Neuronal stem cell (in vitro differentiated cells): Measurements from ENCODE around the gene SKA3.
"Not testable (repeated sequence)": the region's sequence is repeated elsewhere in the genome, so short reads cannot be mapped to it uniquely, and the experiment has no call there.

Source experiments
- DNase-seq: peaks from one replicate; pipeline ENCODE4 v3.0.0-alpha.2; 2013; ENCODE audit warnings: low spot score
- H2AFZ ChIP-seq: one replicate; pipeline ENCODE4 v1.6.1; 2013; ENCODE audit warnings: mild to moderate bottlenecking, low read length, inconsistent platforms
- H2AK5ac ChIP-seq: 2 replicates; pipeline ENCODE4 v1.6.1; 2013; ENCODE audit warnings: low read depth, mild to moderate bottlenecking, inconsistent platforms, low read length, moderate library complexity, mixed read lengths
- H2BK120ac ChIP-seq: 2 replicates; pipeline ENCODE4 v1.6.1; 2013; ENCODE audit warnings: low read depth, mild to moderate bottlenecking, inconsistent platforms, low read length, moderate library complexity, mixed read lengths
- H2BK12ac ChIP-seq: one replicate; pipeline ENCODE4 v1.6.1; 2013; ENCODE audit warnings: low read length, inconsistent platforms
- H2BK15ac ChIP-seq: 2 replicates; pipeline ENCODE4 v1.6.1; 2013; ENCODE audit warnings: mild to moderate bottlenecking, low read length, inconsistent platforms, mixed read lengths
- H2BK5ac ChIP-seq: one replicate; pipeline ENCODE4 v1.6.1; 2013; ENCODE audit warnings: inconsistent platforms, mild to moderate bottlenecking, low read length, moderate library complexity
- H3K14ac ChIP-seq: one replicate; pipeline ENCODE4 v1.6.1; 2013; ENCODE audit warnings: low read length, inconsistent platforms
- H3K18ac ChIP-seq: 2 replicates; pipeline ENCODE4 v1.6.1; 2013; ENCODE audit warnings: low read length, inconsistent platforms
- H3K23ac ChIP-seq: 2 replicates; pipeline ENCODE4 v1.6.1; 2013; ENCODE audit warnings: low read depth, mild to moderate bottlenecking, mixed read lengths, low read length, inconsistent platforms; ENCODE audit not compliant: poor library complexity
- H3K27ac ChIP-seq: replicated peaks from 3 replicates; pipeline ENCODE4 v1.5.1; 2013; ENCODE audit warnings: low read length, inconsistent platforms
- H3K27me3 ChIP-seq, 3 experiments: 2 replicates each; pipeline ENCODE4 v1.6.1; 2013; ENCODE audit warnings: low read length in 3 of 3, mild to moderate bottlenecking in 2 of 3, inconsistent platforms in 1 of 3, low read depth in 1 of 3, mixed read lengths in 1 of 3, moderate library complexity in 1 of 3; ENCODE audit not compliant: control insufficient read depth in 3 of 3, insufficient read depth in 3 of 3
- H3K36me3 ChIP-seq, 2 donors: replicated peaks in 1 of 2; 2 replicates each; pipeline ENCODE4 v1.6.1; 2013; ENCODE audit warnings: low read length in 2 of 2; ENCODE audit not compliant: control insufficient read depth in 2 of 2, insufficient read depth in 2 of 2
- H3K4ac ChIP-seq: 2 replicates; pipeline ENCODE4 v1.6.1; 2013; ENCODE audit warnings: inconsistent platforms, mild to moderate bottlenecking, low read length, moderate library complexity
- H3K4me1 ChIP-seq, 2 donors: 1 replicate in 1 of 2; 2 replicates in 1 of 2; pipeline ENCODE4 v1.6.1; 2013; ENCODE audit warnings: low read length in 2 of 2, low read depth in 1 of 2; ENCODE audit not compliant: control insufficient read depth in 2 of 2, insufficient read depth in 1 of 2
- H3K4me2 ChIP-seq: one replicate; pipeline ENCODE4 v1.6.1; 2013; ENCODE audit warnings: mild to moderate bottlenecking, low read length, inconsistent platforms; ENCODE audit not compliant: insufficient read depth, poor library complexity, severe bottlenecking
- H3K4me3 ChIP-seq, 2 donors: 2 replicates each; pipeline ENCODE4 v1.5.1; 2013; ENCODE audit warnings: low read length in 2 of 2, mild to moderate bottlenecking in 2 of 2, inconsistent platforms in 1 of 2, moderate library complexity in 1 of 2
- H3K79me1 ChIP-seq: one replicate; pipeline ENCODE4 v1.6.1; 2013; ENCODE audit warnings: low read depth, mild to moderate bottlenecking, inconsistent platforms, low read length, moderate library complexity
- H3K9ac ChIP-seq: one replicate; pipeline ENCODE4 v1.6.1; 2013; ENCODE audit warnings: mild to moderate bottlenecking, low read depth, low read length, inconsistent platforms; ENCODE audit not compliant: poor library complexity
- H3K9me3 ChIP-seq, 2 donors: replicated peaks in 1 of 2; 2 replicates each; pipeline versions ENCODE3 to v1.6.1; 2013; ENCODE audit warnings: low read length in 2 of 2, mild to moderate bottlenecking in 2 of 2, inconsistent platforms in 1 of 2, low read depth in 1 of 2, mixed read lengths in 1 of 2, moderate library complexity in 1 of 2; ENCODE audit not compliant: control insufficient read depth in 2 of 2, insufficient read depth in 1 of 2
- H4K8ac ChIP-seq: one replicate; pipeline ENCODE4 v1.6.1; 2013; ENCODE audit warnings: low read depth, mild to moderate bottlenecking, inconsistent platforms, low read length, moderate library complexity
- H4K91ac ChIP-seq: one replicate; pipeline ENCODE4 v1.6.1; 2013; ENCODE audit warnings: low read length, low read depth, mild to moderate bottlenecking, inconsistent platforms; ENCODE audit not compliant: poor library complexity
- WGBS, 2 donors: extraction: QIAGEN DNeasy Blood & Tissue Kit; methylation state at CpG; one replicate each; pipeline ENCODE4 v1.1.7; 2013; ENCODE audit warnings: missing lambda C conversion rate in 2 of 2, mixed read lengths in 1 of 2; ENCODE audit not compliant: insufficient read length in 2 of 2, insufficient replicate concordance in 1 of 2; ENCODE audit errors: extremely low coverage in 2 of 2; 5-methylcytosine and 5-hydroxymethylcytosine counted together

Gene SKA3

DNA sequence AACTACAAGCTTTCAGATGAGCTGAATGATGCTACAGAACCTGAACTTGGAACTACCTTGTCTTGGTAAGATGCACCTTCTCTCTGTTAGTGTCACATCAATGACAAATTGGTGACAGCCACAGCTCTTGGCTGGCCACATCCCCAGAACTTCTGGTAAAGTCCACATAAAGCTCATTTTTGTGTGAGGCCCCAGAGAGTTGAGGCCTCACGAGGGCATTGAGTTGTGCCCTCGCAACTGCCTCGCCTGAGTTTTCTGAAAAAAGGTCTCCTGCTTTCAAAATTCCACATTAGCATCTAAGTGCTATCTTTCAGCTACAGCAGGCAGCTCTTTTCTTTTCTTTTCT is 42.7 kb upstream of the SKA3 start:
- no peak overlapping the region for H3K4me2 ChIP-seq
- no peak overlapping the region for H3K23ac ChIP-seq
- H3K36me3 ChIP-seq, result no peaks in the 10 kb centered on the region
- H3K9ac ChIP-seq, result no peak overlapping the region
- no peak overlapping the region for H4K91ac ChIP-seq
- H2AK5ac ChIP-seq, result no peak overlapping the region
- H3K27ac ChIP-seq, result no peak overlapping the region
- H2BK5ac ChIP-seq, result no peak overlapping the region
- peak overlapping the region; percentile 55 for H2AFZ ChIP-seq
- no peak overlapping the region for H3K4ac ChIP-seq
- no peaks in the 10 kb centered on the region for H3K27me3 ChIP-seq
- no CpG with 5 or more reads among the region's 3 CpGs for WGBS, 2 donors
- H3K9me3 ChIP-seq, result peaks cover 0 to 3% of the 10 kb centered on the region in 2 donors
- no peak overlapping the region for H3K14ac ChIP-seq
- no peak overlapping the region for H2BK120ac ChIP-seq
- H2BK12ac ChIP-seq, result no peak overlapping the region
- no peak overlapping the region for H3K4me3 ChIP-seq
- no peak for DNase-seq
- H3K79me1 ChIP-seq, result no peaks in the 10 kb centered on the region
- no peak overlapping the region for H2BK15ac ChIP-seq
- no peak overlapping the region for H3K18ac ChIP-seq
- peaks cover 0 to 3% of the 10 kb centered on the region in 2 donors for H3K4me1 ChIP-seq
- no peak overlapping the region for H4K8ac ChIP-seq

DNA sequence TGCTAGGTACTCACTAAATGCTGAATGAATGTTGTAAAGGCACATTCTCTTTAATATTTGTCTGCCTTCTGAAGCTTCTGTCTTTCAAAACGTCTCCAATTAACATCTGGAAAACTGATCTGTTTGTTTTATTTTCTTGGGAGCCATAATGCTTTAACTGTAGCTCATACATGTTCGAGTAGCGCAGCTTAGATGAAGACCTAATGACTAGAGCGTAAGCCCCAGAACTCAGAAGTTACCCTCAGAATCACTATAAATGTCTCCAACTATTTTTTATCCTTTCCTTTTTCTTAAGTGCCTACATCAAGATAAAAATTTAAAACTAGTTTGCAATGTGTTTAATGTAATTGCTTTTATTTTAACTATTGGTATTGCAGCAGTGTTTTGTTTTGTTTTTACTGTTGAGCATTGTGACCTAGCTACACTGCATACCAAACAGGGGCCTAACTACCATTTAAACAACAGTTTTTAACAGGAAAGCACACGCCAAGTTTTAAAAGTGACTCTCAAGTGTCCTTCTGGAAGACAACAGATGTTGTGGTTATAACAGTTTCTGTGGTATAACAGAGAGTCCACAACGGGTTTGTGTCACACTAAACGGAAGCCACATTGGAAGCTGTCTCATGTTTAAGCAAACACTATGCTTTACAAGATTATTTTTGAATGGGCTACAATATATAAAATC is 42.1 kb upstream of the SKA3 start:
- WGBS, 2 donors, result no CpG with 5 or more reads among the region's 7 CpGs
- DNase-seq, result no peak

DNA sequence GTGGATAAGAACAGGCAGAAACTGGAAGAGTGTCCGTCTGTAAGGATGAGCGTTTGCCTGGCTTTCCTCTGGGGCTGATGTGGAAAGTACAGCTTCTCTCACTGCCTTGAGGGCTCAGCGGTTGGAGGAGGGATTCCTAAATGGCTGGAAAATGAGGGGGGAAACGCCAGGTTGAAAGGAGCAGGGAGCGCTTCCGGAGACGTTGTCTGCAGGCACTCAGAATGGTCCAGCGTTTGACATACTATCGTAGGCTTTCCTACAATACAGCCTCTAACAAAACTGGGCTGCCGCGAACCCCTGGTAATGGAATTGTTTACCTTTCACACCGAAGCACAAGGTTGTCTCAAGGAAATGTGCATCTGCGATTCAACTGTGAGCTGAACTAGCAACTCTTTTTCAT is 40.0 kb upstream of the SKA3 start:
- no CpG with 5 or more reads among the region's 13 CpGs for WGBS, 2 donors

More for the DNA sequence above, 42.1 kb upstream of the SKA3 start:
- Histone ChIP-seq H4K8ac (no peak overlapping the region), H3K4me2 (no peak overlapping the region), H3K9me3 (peaks cover 0 to 3% of the 10 kb centered on the region in 2 donors), H3K36me3 (no peaks in the 10 kb centered on the region), H3K9ac (no peak overlapping the region), H2BK120ac (no peak overlapping the region), H3K27ac (no peak overlapping the region), H2BK15ac (no peak overlapping the region), H3K27me3 (no peaks in the 10 kb centered on the region), H3K18ac (no peak overlapping the region), H3K23ac (no peak overlapping the region), H2AK5ac (no peak overlapping the region), H3K4me3 (no peak overlapping the region), H3K4me1 (peaks cover 0 to 3% of the 10 kb centered on the region in 2 donors), H2BK12ac (no peak overlapping the region), H2BK5ac (no peak overlapping the region), H4K91ac (no peak overlapping the region), H3K4ac (no peak overlapping the region), H3K79me1 (no peaks in the 10 kb centered on the region), H2AFZ (peak overlapping the region; percentile 55), H3K14ac (no peak overlapping the region)

DNA sequence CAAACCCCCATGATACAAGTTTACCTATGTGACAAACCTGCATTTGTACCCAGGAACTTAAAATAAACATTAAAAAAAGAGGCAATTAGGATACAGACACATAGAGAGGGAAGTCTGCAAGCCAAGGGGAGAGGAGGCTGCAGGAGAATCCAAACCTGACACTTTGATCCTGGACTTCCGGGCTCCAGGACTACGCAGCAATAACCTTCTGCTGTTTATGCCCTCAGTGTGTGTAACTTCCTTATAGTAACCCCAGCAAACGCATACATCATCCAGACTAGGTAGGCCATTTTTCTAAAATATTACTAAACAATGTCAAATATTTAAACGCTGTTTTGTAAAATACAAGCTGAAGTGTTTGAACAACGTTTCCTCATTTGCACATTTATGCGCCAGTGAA is 39.1 kb upstream of the SKA3 start:
- not testable (repeated sequence) for DNase-seq, H3K4ac ChIP-seq, H3K18ac ChIP-seq, H3K23ac ChIP-seq, H2BK15ac ChIP-seq, H3K27me3 ChIP-seq, H3K4me3 ChIP-seq, H4K91ac ChIP-seq, H3K14ac ChIP-seq, H3K9me3 ChIP-seq, H3K27ac ChIP-seq, H3K79me1 ChIP-seq, H4K8ac ChIP-seq, H3K9ac ChIP-seq, H3K36me3 ChIP-seq, H2AFZ ChIP-seq, H2BK5ac ChIP-seq, H2AK5ac ChIP-seq, H2BK120ac ChIP-seq, H3K4me2 ChIP-seq, H2BK12ac ChIP-seq, H3K4me1 ChIP-seq
- no CpG with 5 or more reads among the region's 6 CpGs for WGBS, 2 donors

More for the DNA sequence above, 40.0 kb upstream of the SKA3 start:
- DNase-seq, result no peak
- Histone ChIP-seq H3K4me2 (no peak overlapping the region), H3K14ac (no peak overlapping the region), H3K18ac (no peak overlapping the region), H4K91ac (no peak overlapping the region), H3K23ac (no peak overlapping the region), H3K4me1 (peaks cover 0 to 3% of the 10 kb centered on the region in 2 donors), H2BK5ac (no peak overlapping the region), H2BK120ac (no peak overlapping the region), H2BK15ac (no peak overlapping the region), H2BK12ac (no peak overlapping the region), H2AFZ (peak overlapping the region; percentile 75), H3K36me3 (no peaks in the 10 kb centered on the region), H3K9ac (no peak overlapping the region), H3K27me3 (no peaks in the 10 kb centered on the region), H3K4ac (no peak overlapping the region), H2AK5ac (no peak overlapping the region), H3K79me1 (no peaks in the 10 kb centered on the region), H3K27ac (no peak overlapping the region), H4K8ac (no peak overlapping the region), H3K9me3 (peaks cover 4 to 6% of the 10 kb centered on the region in 2 donors), H3K4me3 (no peak overlapping the region)
